ENCODE data around the gene BUD31. TPM values are rescaled to one million over a fixed set of nuclear protein-coding genes. Genes with fewer than 3 reads are reported as not detected.
A peak's percentile ranks its signal among the peaks of the same experiment; 100 is the strongest.

BUD31 gene
- total RNA-seq, 4 donors from 2014 or later = 44.7 to 82.0 (median 58.4) TPM

- DNase-seq = no peak
- Histone ChIP-seq H3K27me3 (no peaks in the 10 kb centered on the region), H3K4me1 (peaks cover 0 to 27% (median 15%) of the 10 kb centered on the region in 4 donors), H3K27ac (no peak overlapping the region), H3K4me3 (no peak overlapping the region), H3K36me3 (peaks cover 0 to 80% (median 0%) of the 10 kb centered on the region in 3 donors), H3K9me3 (no peaks in the 10 kb centered on the region)
- TF ChIP-seq POLR2A (IDR thresholded peaks at IDR 0.05) = no peak
- TF ChIP-seq, protein P1, sequence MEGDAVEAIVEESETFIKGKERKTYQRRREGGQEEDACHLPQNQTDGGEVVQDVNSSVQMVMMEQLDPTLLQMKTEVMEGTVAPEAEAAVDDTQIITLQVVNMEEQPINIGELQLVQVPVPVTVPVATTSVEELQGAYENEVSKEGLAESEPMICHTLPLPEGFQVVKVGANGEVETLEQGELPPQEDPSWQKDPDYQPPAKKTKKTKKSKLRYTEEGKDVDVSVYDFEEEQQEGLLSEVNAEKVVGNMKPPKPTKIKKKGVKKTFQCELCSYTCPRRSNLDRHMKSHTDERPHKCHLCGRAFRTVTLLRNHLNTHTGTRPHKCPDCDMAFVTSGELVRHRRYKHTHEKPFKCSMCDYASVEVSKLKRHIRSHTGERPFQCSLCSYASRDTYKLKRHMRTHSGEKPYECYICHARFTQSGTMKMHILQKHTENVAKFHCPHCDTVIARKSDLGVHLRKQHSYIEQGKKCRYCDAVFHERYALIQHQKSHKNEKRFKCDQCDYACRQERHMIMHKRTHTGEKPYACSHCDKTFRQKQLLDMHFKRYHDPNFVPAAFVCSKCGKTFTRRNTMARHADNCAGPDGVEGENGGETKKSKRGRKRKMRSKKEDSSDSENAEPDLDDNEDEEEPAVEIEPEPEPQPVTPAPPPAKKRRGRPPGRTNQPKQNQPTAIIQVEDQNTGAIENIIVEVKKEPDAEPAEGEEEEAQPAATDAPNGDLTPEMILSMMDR (IDR thresholded peaks at IDR 0.05) = no peak
These were observed 17.7 kb upstream of the BUD31 start for GRCh38 chr7:99390941-99391602.

- Histone ChIP-seq H3K27me3 (no peaks in the 10 kb centered on the region), H3K27ac (peak overlapping the region; percentile 59 to 80 (median 65)), H3K36me3 (peaks cover 0 to 80% (median 0%) of the 10 kb centered on the region in 3 donors), H3K4me1 (peaks cover 0 to 27% (median 15%) of the 10 kb centered on the region in 4 donors), H3K4me3 (peak overlapping the region; percentile 46 to 59 (median 50)), H3K9me3 (no peaks in the 10 kb centered on the region)
- peak in 2 of 3 donors; percentile 64 to 69 for DNase-seq
- TF ChIP-seq, protein P1 (IDR thresholded peaks at IDR 0.05) = no peak
- no peak for TF ChIP-seq POLR2A (IDR thresholded peaks at IDR 0.05)
These were observed 16.7 kb upstream of the BUD31 start for GRCh38 chr7:99392046-99392445.

- H3K9me3 ChIP-seq = no peaks in the 10 kb centered on the region
- peaks cover 0 to 81% (median 0%) of the 10 kb centered on the region in 3 donors for H3K36me3 ChIP-seq
- H3K27ac ChIP-seq = peak overlapping the region; percentile 59 to 80 (median 65)
- TF ChIP-seq, protein P1 (IDR thresholded peaks at IDR 0.05) = no peak
- peak in 1 of 2 donors; percentile 27 for TF ChIP-seq POLR2A (IDR thresholded peaks at IDR 0.05)
- H3K4me3 ChIP-seq = peak overlapping the region; percentile 46 to 59 (median 50)
- peaks cover 0 to 27% (median 15%) of the 10 kb centered on the region in 4 donors for H3K4me1 ChIP-seq
- peak; percentile 88 to 95 (median 91) for DNase-seq
- H3K27me3 ChIP-seq = no peaks in the 10 kb centered on the region
These were observed 16.0 kb upstream of the BUD31 start for GRCh38 chr7:99392659-99393354.

- Histone ChIP-seq H3K9me3 (no peaks in the 10 kb centered on the region), H3K36me3 (peaks cover 0 to 81% (median 0%) of the 10 kb centered on the region in 3 donors), H3K4me1 (peaks cover 0 to 27% (median 15%) of the 10 kb centered on the region in 4 donors), H3K4me3 (peak overlapping the region; percentile 46 to 59 (median 50)), H3K27ac (peak overlapping the region; percentile 59 to 80 (median 65)), H3K27me3 (no peaks in the 10 kb centered on the region)
- TF ChIP-seq POLR2A (IDR thresholded peaks at IDR 0.05) = no peak
- DNase-seq = peak in 1 of 3 donors; percentile 36
These were observed 15.2 kb upstream of the BUD31 start for GRCh38 chr7:99393355-99394187.

DNA sequence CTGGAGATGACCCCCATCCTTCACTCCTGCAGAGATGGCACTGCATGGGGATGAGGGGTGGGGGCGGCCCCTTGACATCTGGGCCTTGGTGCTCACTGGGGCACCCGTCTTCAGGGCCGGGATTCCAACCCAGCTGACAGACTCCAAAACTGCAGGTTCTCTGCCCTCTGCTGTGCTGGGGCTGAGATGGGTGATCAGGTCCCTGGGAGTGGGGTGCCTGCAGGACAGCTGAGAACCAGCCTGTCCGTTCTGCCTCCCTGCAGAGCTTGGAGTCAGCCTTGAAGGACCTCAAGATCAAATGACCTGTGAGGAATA is 14.6 kb upstream of the BUD31 start:
- TF ChIP-seq, protein P1 (IDR thresholded peaks at IDR 0.05) = no peak
- no peak for TF ChIP-seq POLR2A (IDR thresholded peaks at IDR 0.05)
- Histone ChIP-seq H3K27me3 (no peaks in the 10 kb centered on the region), H3K4me1 (peaks cover 0 to 27% (median 15%) of the 10 kb centered on the region in 4 donors), H3K27ac (no peak overlapping the region), H3K4me3 (no peak overlapping the region), H3K36me3 (peaks cover 0 to 81% (median 0%) of the 10 kb centered on the region in 3 donors), H3K9me3 (no peaks in the 10 kb centered on the region)
- DNase-seq = no peak

Measured in Peyer's patch (tissue), 4 donors.